IPS-15b (cell line): Measurements from ENCODE around the gene MSMP.

Experiments used
- H3K27me3 ChIP-seq: one replicate; pipeline ENCODE4 v1.6.1; 2013; ENCODE audit warnings: low read length; ENCODE audit not compliant: control insufficient read depth, insufficient read depth
- H3K36me3 ChIP-seq: one replicate; pipeline ENCODE4 v1.6.1; 2013; ENCODE audit warnings: low read length; ENCODE audit not compliant: control insufficient read depth, insufficient read depth
- H3K4me1 ChIP-seq: one replicate; pipeline ENCODE4 v1.6.1; 2013; ENCODE audit warnings: mild to moderate bottlenecking, low read length; ENCODE audit not compliant: control insufficient read depth, insufficient read depth
- H3K4me3 ChIP-seq: one replicate; pipeline ENCODE4 v1.5.1; 2013; ENCODE audit warnings: low read depth, low read length
- H3K9ac ChIP-seq: one replicate; pipeline ENCODE4 v1.6.1; 2013; ENCODE audit warnings: low read depth, mild to moderate bottlenecking, low read length
- H3K9me3 ChIP-seq: one replicate; pipeline ENCODE4 v1.6.1; 2013; ENCODE audit warnings: mild to moderate bottlenecking, low read length; ENCODE audit not compliant: control insufficient read depth, insufficient read depth

MSMP gene, protein sequence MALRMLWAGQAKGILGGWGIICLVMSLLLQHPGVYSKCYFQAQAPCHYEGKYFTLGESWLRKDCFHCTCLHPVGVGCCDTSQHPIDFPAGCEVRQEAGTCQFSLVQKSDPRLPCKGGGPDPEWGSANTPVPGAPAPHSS

DNA sequence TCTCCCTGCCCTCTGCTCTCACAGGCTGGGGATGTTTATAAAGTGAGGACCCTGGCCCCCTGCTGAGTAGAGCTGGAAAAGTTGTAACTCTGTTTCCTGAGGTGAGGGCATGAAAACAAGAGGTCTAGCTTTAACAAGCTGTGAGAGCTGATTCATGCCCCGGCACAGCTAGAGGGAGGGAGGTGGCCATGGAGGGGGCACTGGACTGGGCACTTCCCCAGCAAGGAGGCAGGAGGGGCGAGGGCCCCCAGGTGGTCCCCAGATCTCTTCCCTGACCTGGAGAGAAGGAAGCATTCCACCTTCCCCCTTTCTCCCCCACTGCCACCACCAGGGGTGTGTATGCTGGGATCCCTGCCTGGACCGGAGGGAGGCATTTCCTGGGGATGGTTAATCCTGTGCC, at the start of gene MSMP:
TSS of gene MSMP (minus strand) at position 13 of the 400 bp plus-strand sequence. CDS start 147 bp downstream, outside the sequence.
- Histone ChIP-seq H3K27me3 (no peaks in the 10 kb centered on the region), H3K4me3 (no peak within 1 kb of the TSS), H3K9ac (no peak within 1 kb of the TSS), H3K9me3 (no peaks in the 10 kb centered on the region), H3K36me3 (peaks cover 24% of the 10 kb centered on the region), H3K4me1 (no peaks in the 10 kb centered on the region)

DNA sequence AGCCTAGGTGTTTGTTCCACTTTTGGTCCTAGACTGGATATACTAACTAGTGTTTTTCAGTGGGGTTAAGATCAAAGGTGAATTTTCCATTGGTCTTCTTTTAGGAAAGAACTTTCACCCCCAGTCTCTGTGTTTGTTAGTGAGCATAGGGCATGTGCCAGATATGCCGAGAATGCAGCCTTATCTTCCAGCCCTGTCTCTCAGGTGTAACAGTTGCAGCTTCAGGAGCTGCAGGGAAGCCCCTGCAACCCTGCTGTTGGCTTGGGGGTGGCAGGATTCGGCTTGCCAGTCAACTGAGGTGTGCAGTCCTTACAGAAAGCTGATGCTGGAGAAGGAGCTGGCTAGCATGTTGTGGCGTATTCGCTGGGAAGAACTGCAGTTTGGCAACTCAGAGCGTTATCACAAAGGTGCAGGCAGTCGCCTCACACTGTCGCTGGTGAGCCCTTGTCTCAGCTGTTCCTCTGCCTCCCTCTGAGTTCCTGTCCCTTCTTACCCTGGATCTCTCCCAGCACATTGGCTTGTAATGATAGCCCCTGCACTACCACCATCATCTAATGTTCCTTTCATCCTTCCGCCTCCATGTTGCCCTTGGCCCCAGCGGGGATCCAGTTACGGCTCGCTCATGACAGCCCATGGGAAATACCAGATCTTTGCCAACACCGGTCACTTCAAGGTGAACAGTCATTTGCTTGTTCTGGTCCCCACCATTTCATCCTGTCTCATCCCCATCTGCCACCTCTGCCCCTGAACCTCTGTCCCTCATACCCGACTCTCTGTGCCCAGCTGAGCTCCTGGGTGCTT, 47.5 kb upstream of the MSMP start:
- H3K9me3 ChIP-seq = no peaks in the 10 kb centered on the region
- no peaks in the 10 kb centered on the region for H3K4me1 ChIP-seq
- no peaks in the 10 kb centered on the region for H3K27me3 ChIP-seq
- H3K36me3 ChIP-seq = peaks cover 4% of the 10 kb centered on the region
- no peak overlapping the region for H3K9ac ChIP-seq
- no peak overlapping the region for H3K4me3 ChIP-seq

DNA sequence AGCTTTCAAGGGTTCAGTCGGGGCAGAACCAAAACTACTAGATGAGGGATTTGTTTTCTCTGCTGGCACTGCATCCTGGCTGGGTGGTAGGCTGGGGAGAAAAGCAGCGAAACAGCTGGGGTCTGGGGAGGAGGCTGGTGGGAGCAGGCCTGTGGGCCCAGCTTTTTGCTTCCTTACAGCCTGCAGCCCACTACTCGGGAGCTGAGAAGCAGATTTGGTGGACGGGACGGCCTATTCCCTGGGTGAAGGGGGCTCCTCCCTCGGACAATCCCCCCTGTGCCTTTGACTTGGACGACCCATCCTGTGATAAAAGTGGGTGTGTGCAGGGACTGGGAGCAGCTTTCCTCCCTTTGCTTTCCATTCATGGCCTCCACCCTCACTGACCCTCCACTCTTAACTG, 46.5 kb upstream of the MSMP start:
- no peaks in the 10 kb centered on the region for H3K27me3 ChIP-seq
- H3K36me3 ChIP-seq = peaks cover 4% of the 10 kb centered on the region
- no peaks in the 10 kb centered on the region for H3K4me1 ChIP-seq
- H3K4me3 ChIP-seq = no peak overlapping the region
- H3K9me3 ChIP-seq = no peaks in the 10 kb centered on the region
- no peak overlapping the region for H3K9ac ChIP-seq

DNA sequence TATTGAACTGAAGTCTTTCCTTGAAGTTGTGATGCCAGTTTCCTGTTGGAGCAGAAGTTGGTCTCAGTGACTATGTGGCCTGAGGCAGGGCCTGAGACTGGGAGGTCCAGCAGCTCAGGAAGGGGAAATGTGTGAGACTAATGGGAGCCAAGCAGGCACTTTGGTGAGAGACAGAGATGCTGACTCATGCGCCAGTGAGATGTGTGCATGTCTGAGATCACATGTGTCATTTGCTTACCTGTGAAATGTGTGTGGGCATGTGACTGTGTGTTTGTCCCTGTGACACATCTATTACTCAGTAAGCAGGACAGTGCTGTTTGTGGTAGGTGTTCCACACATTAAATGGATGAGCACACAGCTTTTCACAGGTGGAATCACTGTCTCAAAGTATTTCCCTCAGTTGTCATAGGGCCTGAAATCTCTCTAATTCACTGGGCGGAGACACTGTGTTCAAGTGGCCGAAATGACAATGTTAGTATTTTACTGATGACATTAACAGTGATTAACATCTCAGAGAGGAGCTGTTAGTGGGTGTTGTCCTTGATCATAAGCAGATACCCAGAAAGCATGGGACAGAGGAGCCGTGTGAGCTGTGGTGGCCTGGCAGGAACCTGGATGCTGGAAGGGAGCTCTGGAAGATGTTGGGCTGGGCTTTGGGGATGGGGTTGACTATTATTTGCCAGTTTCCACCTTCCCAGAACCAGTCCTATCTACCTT, 44.7 kb upstream of the MSMP start:
- H3K4me3 ChIP-seq = no peak overlapping the region
- H3K9me3 ChIP-seq = no peaks in the 10 kb centered on the region
- H3K36me3 ChIP-seq = peaks cover 4% of the 10 kb centered on the region
- no peaks in the 10 kb centered on the region for H3K27me3 ChIP-seq
- no peaks in the 10 kb centered on the region for H3K4me1 ChIP-seq
- H3K9ac ChIP-seq = no peak overlapping the region

DNA sequence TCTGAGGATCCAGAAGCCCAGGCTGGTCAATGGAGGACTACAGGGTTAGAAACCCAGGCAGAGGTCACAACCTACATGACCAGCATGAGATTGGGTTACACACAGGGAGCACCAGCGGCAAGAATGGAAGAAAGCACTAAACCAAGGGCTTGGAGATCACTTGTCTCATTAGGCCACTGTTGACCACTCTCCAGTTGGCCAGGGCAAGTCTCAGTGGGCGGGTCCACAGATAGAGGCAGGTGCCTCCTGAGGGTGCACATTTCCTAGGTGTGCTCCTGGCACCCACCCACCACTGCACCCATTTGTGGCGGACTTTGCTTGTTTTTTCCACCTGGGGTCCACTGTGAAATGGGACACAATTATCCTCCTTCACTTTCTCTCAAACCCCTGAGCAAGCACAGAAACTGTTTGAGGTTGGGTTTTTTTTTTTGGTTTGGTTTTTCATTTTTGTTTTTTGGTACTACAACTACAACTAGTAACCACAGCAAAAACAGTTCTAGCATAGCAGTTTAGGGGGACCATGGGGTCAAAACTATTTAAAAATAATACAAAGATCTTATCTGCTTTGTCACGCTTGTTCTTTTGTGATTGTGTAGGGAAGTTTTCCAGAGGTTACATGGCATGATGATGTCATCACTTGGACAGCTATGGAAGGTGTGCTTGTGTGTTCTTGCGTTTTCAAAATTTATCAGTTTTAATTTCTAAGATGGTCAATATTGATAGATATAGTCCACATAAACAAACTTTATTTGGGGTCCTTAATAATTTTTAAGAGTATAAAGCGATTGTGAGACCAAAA, 43.4 kb upstream of the MSMP start:
- Histone ChIP-seq H3K4me3 (no peak overlapping the region), H3K9ac (no peak overlapping the region), H3K4me1 (no peaks in the 10 kb centered on the region), H3K9me3 (no peaks in the 10 kb centered on the region), H3K27me3 (no peaks in the 10 kb centered on the region), H3K36me3 (peaks cover 3% of the 10 kb centered on the region)

DNA sequence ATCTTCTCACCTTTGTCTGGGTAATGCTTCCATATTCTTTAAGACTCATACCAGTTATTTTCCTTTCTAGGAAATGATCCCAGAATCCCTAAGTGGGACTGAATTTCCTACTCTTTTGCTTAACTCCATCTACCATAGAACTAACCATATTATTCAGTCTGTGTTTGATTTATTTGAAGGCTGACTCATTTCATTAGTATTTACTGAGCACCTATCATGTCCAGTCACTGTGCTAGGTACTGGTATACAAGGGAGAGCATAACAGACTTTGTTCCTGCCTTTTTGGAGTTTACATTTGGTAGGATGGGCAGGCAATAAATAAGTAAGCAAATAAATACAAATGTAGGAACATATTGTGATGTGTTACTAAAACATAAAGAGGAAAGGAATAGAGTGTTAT, 41.6 kb upstream of the MSMP start:
- no peak overlapping the region for H3K9ac ChIP-seq
- no peak overlapping the region for H3K4me3 ChIP-seq
- H3K36me3 ChIP-seq = no peaks in the 10 kb centered on the region
- H3K9me3 ChIP-seq = no peaks in the 10 kb centered on the region
- no peaks in the 10 kb centered on the region for H3K27me3 ChIP-seq
- no peaks in the 10 kb centered on the region for H3K4me1 ChIP-seq

DNA sequence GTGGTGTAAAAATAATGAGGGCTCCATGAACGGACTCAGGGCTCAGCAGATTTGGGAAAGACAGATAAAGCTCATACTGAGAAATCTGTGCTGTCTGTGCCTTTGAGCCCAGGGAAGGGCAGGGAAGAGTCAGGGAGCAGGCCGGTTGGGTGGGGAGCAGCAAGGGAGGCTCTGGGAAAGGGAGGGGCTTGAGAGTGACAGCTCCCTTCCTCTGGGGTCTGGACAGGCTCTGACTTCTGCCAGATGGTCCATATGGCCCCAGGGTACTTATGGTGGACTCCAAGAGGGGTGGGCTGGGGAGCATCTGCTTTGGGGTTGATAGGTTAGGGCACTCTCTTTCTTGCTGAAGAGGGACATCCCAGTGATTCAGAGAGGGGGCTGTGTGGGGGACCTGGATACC, 39.4 kb upstream of the MSMP start:
- H3K27me3 ChIP-seq = peaks cover 3% of the 10 kb centered on the region
- no peak overlapping the region for H3K4me3 ChIP-seq
- no peaks in the 10 kb centered on the region for H3K36me3 ChIP-seq
- H3K9ac ChIP-seq = no peak overlapping the region
- H3K4me1 ChIP-seq = peaks cover 2% of the 10 kb centered on the region
- no peaks in the 10 kb centered on the region for H3K9me3 ChIP-seq

DNA sequence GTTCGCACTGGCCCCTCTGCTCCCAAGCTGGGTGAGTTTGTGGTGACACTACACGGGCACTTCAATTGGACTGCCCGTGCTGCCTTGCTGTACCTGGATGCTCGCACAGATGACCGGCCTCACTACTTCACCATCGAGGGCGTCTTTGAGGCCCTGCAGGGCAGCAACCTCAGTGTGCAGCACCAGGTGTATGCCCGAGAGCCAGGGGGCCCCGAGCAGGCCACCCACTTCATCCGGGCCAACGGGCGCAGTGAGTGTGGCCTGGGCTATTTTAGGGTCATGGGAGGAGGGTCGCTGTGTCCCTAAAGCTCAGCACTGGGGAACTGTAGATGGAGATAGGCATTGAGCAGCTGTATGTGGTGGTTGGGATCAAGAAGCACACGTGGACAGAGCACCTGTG, 38.8 kb upstream of the MSMP start:
- Histone ChIP-seq H3K4me3 (no peak overlapping the region), H3K9ac (no peak overlapping the region), H3K27me3 (peaks cover 3% of the 10 kb centered on the region), H3K36me3 (no peaks in the 10 kb centered on the region), H3K4me1 (peaks cover 2% of the 10 kb centered on the region), H3K9me3 (no peaks in the 10 kb centered on the region)

DNA sequence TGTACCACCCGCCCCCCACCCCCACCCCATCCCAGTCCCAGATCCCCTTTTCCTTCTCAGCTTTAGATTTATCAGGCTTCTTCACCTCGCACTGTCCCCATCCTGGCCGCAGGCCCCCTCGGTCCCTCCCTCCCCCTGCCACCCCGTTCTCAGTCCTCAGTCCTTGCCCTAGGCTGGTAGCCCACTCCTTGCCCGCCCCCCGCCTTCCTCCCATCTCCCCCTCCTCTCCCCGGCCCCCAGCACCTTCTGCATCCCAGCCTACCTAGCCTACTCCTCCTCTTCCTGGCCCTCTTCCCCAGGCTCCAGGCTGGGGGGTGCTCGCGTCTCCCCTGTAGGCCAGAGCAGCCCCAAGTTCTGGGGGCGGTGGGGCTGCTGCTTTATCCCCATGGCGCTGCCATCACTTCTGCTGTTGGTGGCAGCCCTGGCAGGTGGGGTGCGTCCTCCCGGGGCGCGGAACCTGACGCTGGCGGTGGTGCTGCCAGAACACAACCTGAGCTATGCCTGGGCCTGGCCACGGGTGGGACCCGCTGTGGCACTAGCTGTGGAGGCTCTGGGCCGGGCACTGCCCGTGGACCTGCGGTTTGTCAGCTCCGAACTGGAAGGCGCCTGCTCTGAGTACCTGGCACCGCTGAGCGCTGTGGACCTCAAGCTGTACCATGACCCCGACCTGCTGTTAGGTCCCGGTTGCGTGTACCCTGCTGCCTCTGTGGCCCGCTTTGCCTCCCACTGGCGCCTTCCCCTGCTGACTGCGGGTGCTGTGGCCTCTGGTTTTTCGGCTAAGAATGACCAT, 38.1 kb upstream of the MSMP start:
- Histone ChIP-seq H3K27me3 (peaks cover 3% of the 10 kb centered on the region), H3K4me3 (peak overlapping the region; percentile 13), H3K4me1 (peaks cover 2% of the 10 kb centered on the region), H3K9me3 (no peaks in the 10 kb centered on the region), H3K36me3 (no peaks in the 10 kb centered on the region), H3K9ac (peak overlapping the region; percentile 70)

DNA sequence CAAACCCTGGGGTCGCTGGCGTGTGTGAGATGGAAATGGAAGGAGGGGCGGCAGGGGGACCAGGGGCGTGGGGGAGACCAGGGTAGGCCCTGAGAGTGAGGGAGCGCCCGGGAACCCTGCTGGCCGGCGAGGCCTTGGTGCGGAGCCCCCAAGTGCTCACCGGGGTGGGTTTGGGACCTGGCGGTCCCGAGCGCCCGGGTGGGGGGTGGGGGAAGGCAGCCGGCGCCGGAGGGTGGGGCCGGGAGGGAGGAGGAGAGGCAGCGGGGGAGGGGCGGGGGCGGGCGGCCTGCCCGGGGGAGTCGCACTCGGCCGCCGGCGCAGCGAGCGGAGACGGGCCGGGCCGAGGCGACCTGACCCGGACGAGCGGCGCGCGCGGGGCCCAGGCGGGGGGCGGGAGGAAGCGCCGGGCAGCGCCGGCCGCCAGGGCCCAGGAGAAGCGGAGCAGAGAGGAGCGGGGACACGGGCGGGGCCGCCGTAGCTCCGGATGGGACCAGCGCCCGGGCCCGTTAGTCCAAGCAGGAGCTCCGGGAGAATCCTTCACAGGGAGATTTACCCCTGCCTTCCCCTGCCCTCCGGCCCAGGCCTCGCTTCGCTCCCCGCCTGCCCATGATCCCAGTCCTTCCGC, 37.3 kb upstream of the MSMP start, which contains the start of gene NPR2:
TSS of gene NPR2 (plus strand) at position 295 of the 625 bp plus-strand sequence. CDS start 818 bp downstream, outside the sequence.
- peak within 1 kb of the TSS; percentile 62 for H3K4me3 ChIP-seq
- H3K9me3 ChIP-seq = no peaks in the 10 kb centered on the region
- peak within 1 kb of the TSS; percentile 70 for H3K9ac ChIP-seq
- no peaks in the 10 kb centered on the region for H3K36me3 ChIP-seq
- H3K4me1 ChIP-seq = peaks cover 2% of the 10 kb centered on the region
- H3K27me3 ChIP-seq = peaks cover 3% of the 10 kb centered on the region
